Thymus (tissue), 11 donors: ENCODE measurements around the gene TTYH2. TPM values are rescaled to one million over a fixed set of nuclear protein-coding genes. Genes with fewer than 3 reads are reported as not detected.
A peak's percentile ranks its signal among the peaks of the same experiment; 100 is the strongest.

Experiments used
- DNase-seq, 9 donors: peaks; one replicate each; pipeline ENCODE4 v3.0.0-alpha.2; 2013; ENCODE audit warnings: low spot score in 9 of 9, low read depth in 6 of 9, missing footprints in 1 of 9
- H3K27ac ChIP-seq, 2 donors: one replicate each; pipeline ENCODE4 v1.5.1; 2013; ENCODE audit warnings: control low read depth in 1 of 2, low read depth in 1 of 2, low read length in 1 of 2, mild to moderate bottlenecking in 1 of 2, moderate library complexity in 1 of 2
- H3K27me3 ChIP-seq, 2 donors: one replicate each; pipeline ENCODE4 v1.5.1; 2013; ENCODE audit warnings: low read length in 1 of 2; ENCODE audit not compliant: control insufficient read depth in 2 of 2, insufficient read depth in 1 of 2
- H3K36me3 ChIP-seq, 2 donors: one replicate each; pipeline ENCODE4 v1.5.1; 2013; ENCODE audit warnings: low read length in 1 of 2, mild to moderate bottlenecking in 1 of 2, moderate library complexity in 1 of 2; ENCODE audit not compliant: control insufficient read depth in 2 of 2, insufficient read depth in 2 of 2
- H3K4me1 ChIP-seq, 2 donors: one replicate each; pipeline ENCODE4 v1.5.1; 2013; ENCODE audit warnings: low read length in 2 of 2; ENCODE audit not compliant: control insufficient read depth in 2 of 2, insufficient read depth in 2 of 2
- H3K4me3 ChIP-seq, 2 donors: one replicate each; pipeline ENCODE4 v1.5.1; 2013; ENCODE audit warnings: low read length in 2 of 2, control low read depth in 1 of 2, mild to moderate bottlenecking in 1 of 2
- H3K9me3 ChIP-seq, 2 donors: one replicate each; pipeline ENCODE4 v1.5.1; 2013; ENCODE audit warnings: low read length in 1 of 2, mild to moderate bottlenecking in 1 of 2; ENCODE audit not compliant: control insufficient read depth in 2 of 2, insufficient read depth in 1 of 2
- WGBS: extraction: QIAGEN DNeasy Blood & Tissue Kit; methylation state at CpG from one replicate; pipeline ENCODE4 v1.1.7; 2013; 5-methylcytosine and 5-hydroxymethylcytosine counted together
- polyA plus RNA-seq: library from polyadenylated mRNA; stranded (reverse); fragments of 200-250 nt; gene quantifications from one replicate; pipeline ENCODE4 v1.2.3, GENCODE V29; 2013
- total RNA-seq: library from RNA; stranded (reverse); fragments of 120-200 nt; gene quantifications from one replicate; pipeline ENCODE4 v1.2.4, GENCODE V29; 2013
- donor health status: healthy.

The TTYH2 gene
- total and polyA plus RNA-seq, 2 donors: 4.9 to 8.7 TPM

DNA sequence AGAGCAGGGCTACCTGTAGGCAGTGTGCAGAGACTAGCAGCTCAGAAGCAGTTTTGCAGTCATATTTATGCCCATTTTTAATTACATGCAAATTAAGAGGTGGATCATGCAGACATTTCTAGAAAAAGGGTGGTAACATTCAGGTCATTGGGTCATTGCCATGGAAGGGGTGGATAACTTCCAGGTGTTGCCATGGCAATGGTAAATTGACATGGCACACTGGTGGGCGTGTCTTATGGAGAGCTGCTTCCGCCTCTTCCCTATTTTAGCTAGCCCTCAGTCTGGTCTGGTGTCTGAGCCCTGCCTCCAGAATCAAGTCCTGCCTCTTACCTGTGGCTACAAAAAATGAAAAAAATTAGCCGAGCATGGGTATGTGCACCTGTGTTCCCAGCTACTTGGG, 57.9 kb downstream of the TTYH2 start:
- DNase-seq: no peak
- Histone ChIP-seq H3K27me3 (peaks cover 0 to 4% of the 10 kb centered on the region in 2 donors), H3K4me3 (no peak overlapping the region), H3K27ac (no peak overlapping the region), H3K4me1 (peaks cover 17 to 42% of the 10 kb centered on the region in 2 donors), H3K36me3 (no peaks in the 10 kb centered on the region), H3K9me3 (no peaks in the 10 kb centered on the region)
- WGBS: 95% methylated on average over 3 of the region's 3 CpGs

DNA sequence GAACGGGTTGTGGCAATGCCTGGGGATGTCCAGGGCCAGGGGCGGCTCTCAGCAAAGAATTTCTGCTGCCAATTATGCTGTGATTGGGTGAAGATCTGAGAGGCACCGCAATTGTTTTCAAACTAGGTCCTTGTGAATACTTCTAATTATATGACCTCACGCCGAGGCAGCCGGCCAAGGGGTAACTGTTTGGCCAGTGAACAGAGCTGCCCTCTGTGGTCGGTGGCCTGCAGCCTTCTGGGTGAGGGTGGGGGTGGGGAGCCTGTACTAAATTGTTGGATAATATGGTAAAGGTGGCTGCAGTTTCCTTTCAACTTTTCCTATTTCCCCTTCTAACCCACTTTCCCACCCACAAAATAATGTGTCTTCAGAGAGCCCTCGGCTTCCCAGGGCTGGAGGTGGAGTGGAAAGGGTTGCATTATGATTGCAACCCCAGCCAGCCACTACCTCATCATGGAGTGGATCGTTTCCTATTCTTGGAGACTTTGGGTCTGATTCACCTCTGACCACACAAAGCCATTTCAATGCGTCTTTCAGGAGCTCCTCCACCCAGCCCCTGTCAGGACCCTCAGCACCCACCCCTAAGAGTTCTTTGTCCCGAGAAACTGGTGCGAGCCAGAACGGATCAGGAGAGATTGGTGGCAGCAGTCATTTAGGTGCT, 58.7 kb downstream of the TTYH2 start:
- no peak for DNase-seq
- Histone ChIP-seq H3K9me3 (no peaks in the 10 kb centered on the region), H3K36me3 (no peaks in the 10 kb centered on the region), H3K4me1 (peaks cover 17 to 45% of the 10 kb centered on the region in 2 donors), H3K4me3 (no peak overlapping the region), H3K27ac (no peak overlapping the region), H3K27me3 (peaks cover 0 to 4% of the 10 kb centered on the region in 2 donors)
- 92% methylated on average over 13 of the region's 13 CpGs for WGBS

DNA sequence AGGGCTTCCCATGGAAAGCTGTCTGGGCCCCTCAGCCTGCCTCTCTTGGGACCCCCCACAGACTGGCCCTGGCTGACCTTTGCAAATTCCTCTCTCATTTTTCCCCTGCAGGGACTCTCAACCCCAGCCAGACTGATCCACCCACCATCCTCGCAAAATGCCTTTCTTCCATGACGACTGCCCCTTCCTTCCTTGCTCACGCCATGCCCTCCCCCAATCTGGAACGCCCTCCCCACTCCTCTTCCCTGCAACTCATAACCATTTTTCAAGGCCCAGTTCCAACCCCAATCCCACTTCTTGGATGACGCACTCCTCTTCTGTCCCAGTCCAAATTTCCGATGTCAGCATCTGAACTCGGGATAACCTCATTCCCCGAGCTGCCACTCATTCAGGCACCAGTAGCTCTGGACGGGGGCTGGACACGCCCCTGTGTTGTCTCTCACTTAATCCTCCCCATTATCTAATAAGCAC, 59.4 kb downstream of the TTYH2 start:
- H3K27me3 ChIP-seq: peaks cover 0 to 4% of the 10 kb centered on the region in 2 donors
- no peak for DNase-seq
- 90% methylated on average over 10 of the region's 10 CpGs for WGBS

DNA sequence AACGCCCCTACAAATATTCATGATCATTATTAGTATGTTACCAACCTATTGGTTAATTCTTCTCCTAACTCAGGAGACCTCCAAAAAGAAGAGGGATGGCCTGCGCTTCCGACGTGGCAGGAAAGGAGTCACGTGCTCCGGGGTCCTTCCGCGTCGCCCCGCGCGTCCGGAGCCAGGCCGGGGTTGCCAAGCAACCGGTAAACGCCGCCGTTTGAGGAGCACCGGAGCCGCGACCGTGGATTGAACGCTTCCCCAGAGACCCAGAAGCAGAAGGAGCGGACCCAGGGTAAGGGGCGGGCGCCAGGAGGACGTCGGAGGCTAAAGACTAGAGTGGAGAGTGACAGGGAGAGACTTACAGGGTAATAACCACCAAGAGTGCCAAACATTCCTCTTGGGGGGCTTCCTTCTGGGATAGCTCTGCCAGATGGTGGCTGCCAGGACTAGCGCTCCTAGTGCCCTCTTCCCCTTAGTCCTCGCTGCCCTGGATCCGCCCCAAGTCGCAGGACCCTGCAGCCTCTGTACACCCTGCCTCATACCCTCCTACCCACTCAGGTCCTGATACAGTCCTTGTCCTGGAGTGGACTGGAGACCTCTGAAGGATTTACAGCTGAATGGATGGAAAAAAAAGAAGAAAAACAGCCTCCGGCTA, 60.8 kb downstream of the TTYH2 start, which contains the start of gene DNAI2:
DNAI2 (plus strand) TSS at position 175 of the 649 bp plus-strand sequence. CDS start 7,584 bp downstream, outside the sequence.
- no peaks in the 10 kb centered on the region for H3K9me3 ChIP-seq
- 10% methylated on average over 33 of the region's 33 CpGs for WGBS
- H3K27me3 ChIP-seq: peaks cover 0 to 4% of the 10 kb centered on the region in 2 donors
- DNase-seq: peak in 2 of 9 donors; percentile 47 to 60
- H3K36me3 ChIP-seq: no peaks in the 10 kb centered on the region
- H3K4me1 ChIP-seq: peaks cover 17 to 34% of the 10 kb centered on the region in 2 donors
- H3K27ac ChIP-seq: peak within 1 kb of the TSS in 1 of 2 donors; percentile 47
- H3K4me3 ChIP-seq: peak within 1 kb of the TSS; percentile 12 to 22

More for the DNA sequence above, 59.4 kb downstream of the TTYH2 start:
- H3K9me3 ChIP-seq: no peaks in the 10 kb centered on the region
- H3K4me1 ChIP-seq: peaks cover 17 to 44% of the 10 kb centered on the region in 2 donors
- no peak overlapping the region for H3K27ac ChIP-seq
- H3K36me3 ChIP-seq: no peaks in the 10 kb centered on the region
- H3K4me3 ChIP-seq: no peak overlapping the region

DNA sequence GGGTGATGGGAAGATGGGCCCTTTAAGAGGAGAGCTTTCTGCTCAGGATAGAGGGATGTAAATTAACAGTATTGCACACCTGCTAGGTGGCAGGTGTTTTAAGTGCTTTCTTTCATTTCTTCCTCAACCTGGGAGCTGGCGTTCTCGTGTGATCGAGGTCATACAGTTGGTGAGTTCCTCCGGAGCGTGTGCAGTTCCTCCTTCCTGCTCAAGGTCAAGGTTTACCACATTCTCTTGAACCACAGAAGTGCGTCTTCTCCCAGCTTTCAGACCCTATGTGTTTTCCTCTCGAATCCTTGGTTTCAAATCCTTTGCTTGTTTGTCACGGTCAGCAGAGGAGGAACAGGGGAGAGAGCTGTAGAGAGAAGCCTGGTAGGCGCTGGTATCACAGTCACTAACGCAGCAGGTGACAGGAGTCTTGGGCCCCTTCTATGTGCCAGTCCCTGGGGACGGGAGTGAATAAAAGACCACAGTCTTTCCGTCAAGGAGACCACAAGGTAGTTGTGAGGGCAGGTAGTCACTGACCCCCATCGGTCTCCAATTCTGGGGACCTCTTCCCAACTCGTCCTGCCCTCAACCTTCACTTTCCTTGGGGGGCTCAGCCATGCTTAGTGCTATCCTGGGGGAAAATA, 61.5 kb downstream of the TTYH2 start:
- H3K27me3 ChIP-seq: peaks cover 0 to 4% of the 10 kb centered on the region in 2 donors

DNA sequence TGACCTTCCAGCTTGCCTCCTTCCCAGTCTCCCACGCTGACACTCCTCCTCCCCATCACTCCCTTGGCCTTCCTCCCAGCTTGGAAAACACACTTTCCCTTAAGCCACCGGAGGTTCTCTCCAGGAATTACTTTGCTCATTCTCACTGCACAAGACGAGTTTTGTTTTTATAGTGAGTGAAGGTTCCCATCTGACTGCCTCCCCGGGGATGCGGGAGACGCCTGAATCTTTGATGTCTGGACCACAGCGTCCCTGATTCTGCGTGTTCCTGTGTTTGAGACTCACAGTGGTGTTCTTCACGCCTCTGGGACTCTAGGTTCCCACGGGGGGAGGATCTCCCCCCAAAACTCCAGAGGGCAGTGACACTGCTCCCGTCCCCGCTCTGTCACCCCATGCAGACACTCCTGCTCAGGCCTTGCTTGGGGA, 62.7 kb downstream of the TTYH2 start:
- Histone ChIP-seq H3K4me1 (peaks cover 17 to 34% of the 10 kb centered on the region in 2 donors), H3K36me3 (no peaks in the 10 kb centered on the region), H3K9me3 (no peaks in the 10 kb centered on the region), H3K27ac (no peak overlapping the region), H3K27me3 (peaks cover 0 to 4% of the 10 kb centered on the region in 2 donors), H3K4me3 (no peak overlapping the region)
- 87% methylated on average over 12 of the region's 12 CpGs for WGBS
- DNase-seq: no peak

More for the DNA sequence above, 61.5 kb downstream of the TTYH2 start:
- Histone ChIP-seq H3K9me3 (no peaks in the 10 kb centered on the region), H3K4me3 (peak overlapping the region in 1 of 2 donors; percentile 12), H3K27ac (peak overlapping the region in 1 of 2 donors; percentile 47), H3K4me1 (peaks cover 17 to 34% of the 10 kb centered on the region in 2 donors), H3K36me3 (no peaks in the 10 kb centered on the region)
- DNase-seq: peak in 2 of 9 donors; percentile 31 to 52
- WGBS: 38% methylated on average over 14 of the region's 14 CpGs

DNA sequence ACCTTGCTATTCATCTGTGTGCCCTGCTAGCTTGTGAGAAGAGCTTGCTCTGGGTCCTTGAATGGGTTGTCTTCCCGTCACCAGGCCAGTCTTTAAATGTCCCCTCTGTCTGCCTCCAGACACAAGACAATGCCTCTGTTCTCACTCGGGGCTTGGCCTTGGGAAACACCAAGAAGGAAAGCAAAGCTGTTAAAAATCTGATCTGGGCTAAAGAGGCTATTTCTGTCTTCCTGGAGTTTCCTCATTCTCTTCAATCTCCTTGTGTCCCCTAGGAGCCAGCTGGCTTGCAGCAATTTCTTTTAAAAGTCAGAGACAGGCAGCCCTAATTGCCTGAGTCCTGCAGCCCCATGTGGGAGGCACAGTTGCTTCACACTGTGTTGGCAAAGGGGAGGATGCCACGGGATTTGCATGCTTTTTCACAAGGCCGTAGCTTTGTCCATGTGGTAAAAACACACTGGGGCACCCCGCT, 63.2 kb downstream of the TTYH2 start:
- WGBS: 94% methylated on average over 5 of the region's 5 CpGs
- H3K27ac ChIP-seq: no peak overlapping the region
- DNase-seq: no peak

DNA sequence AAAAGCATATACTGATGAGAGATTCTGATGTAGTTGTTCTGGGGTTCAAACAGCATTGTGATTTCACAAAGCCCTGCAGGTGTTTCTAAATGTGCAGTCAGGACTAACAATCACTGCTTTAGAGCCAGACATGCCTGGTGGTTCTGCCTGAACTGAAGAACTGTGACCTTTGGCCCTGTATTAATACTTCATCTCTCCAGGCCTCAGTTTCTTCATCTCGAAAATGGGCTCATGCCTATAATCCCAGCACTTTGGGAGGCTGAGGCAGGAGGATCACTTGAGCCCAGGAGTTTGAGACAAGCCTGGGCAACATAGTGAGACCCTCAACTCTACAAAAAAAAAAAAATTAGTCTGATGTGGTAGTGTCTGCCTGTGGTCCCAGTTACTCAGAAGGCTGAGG, 64.6 kb downstream of the TTYH2 start:
- DNase-seq: no peak
- Histone ChIP-seq H3K4me3 (no peak overlapping the region), H3K27me3 (peaks cover 0 to 4% of the 10 kb centered on the region in 2 donors), H3K36me3 (no peaks in the 10 kb centered on the region), H3K9me3 (no peaks in the 10 kb centered on the region), H3K27ac (no peak overlapping the region), H3K4me1 (peaks cover 17 to 37% of the 10 kb centered on the region in 2 donors)
- WGBS: 97% methylated on average over 1 of the region's 1 CpG

More for the DNA sequence above, 63.2 kb downstream of the TTYH2 start:
- no peaks in the 10 kb centered on the region for H3K9me3 ChIP-seq
- peaks cover 0 to 4% of the 10 kb centered on the region in 2 donors for H3K27me3 ChIP-seq
- no peaks in the 10 kb centered on the region for H3K36me3 ChIP-seq
- H3K4me1 ChIP-seq: peaks cover 17 to 34% of the 10 kb centered on the region in 2 donors
- H3K4me3 ChIP-seq: no peak overlapping the region
